ENCODE measurements around the gene AHRR.

The AHRR gene

GRCh38 chr5:355958-356357, 34.4 kb downstream of the AHRR start:
- TF ChIP-seq ZBTB7A (IDR thresholded peaks at IDR 0.05; ENCODE audit: low read depth) (no peak), MAX (IDR thresholded peaks at IDR 0.05) (no peak), TCF12 (IDR thresholded peaks at IDR 0.05; ENCODE audit: low read depth) (no peak), TAF1 (IDR thresholded peaks at IDR 0.05; ENCODE audit: low read depth) (no peak), CREB1 (IDR thresholded peaks at IDR 0.05; ENCODE audit: low read depth) (no peak), RAD21 (IDR thresholded peaks at IDR 0.05; ENCODE audit: low read depth) (no peak), FOXM1 (IDR thresholded peaks at IDR 0.05; ENCODE audit: borderline replicate concordance, low read depth) (no peak), TEAD4 (IDR thresholded peaks at IDR 0.05) (no peak), EGR1 (IDR thresholded peaks at IDR 0.05) (no peak)
- TF ChIP-seq, protein P1, sequence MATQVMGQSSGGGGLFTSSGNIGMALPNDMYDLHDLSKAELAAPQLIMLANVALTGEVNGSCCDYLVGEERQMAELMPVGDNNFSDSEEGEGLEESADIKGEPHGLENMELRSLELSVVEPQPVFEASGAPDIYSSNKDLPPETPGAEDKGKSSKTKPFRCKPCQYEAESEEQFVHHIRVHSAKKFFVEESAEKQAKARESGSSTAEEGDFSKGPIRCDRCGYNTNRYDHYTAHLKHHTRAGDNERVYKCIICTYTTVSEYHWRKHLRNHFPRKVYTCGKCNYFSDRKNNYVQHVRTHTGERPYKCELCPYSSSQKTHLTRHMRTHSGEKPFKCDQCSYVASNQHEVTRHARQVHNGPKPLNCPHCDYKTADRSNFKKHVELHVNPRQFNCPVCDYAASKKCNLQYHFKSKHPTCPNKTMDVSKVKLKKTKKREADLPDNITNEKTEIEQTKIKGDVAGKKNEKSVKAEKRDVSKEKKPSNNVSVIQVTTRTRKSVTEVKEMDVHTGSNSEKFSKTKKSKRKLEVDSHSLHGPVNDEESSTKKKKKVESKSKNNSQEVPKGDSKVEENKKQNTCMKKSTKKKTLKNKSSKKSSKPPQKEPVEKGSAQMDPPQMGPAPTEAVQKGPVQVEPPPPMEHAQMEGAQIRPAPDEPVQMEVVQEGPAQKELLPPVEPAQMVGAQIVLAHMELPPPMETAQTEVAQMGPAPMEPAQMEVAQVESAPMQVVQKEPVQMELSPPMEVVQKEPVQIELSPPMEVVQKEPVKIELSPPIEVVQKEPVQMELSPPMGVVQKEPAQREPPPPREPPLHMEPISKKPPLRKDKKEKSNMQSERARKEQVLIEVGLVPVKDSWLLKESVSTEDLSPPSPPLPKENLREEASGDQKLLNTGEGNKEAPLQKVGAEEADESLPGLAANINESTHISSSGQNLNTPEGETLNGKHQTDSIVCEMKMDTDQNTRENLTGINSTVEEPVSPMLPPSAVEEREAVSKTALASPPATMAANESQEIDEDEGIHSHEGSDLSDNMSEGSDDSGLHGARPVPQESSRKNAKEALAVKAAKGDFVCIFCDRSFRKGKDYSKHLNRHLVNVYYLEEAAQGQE (IDR thresholded peaks at IDR 0.05; ENCODE audit: low read depth): no peak

DNA sequence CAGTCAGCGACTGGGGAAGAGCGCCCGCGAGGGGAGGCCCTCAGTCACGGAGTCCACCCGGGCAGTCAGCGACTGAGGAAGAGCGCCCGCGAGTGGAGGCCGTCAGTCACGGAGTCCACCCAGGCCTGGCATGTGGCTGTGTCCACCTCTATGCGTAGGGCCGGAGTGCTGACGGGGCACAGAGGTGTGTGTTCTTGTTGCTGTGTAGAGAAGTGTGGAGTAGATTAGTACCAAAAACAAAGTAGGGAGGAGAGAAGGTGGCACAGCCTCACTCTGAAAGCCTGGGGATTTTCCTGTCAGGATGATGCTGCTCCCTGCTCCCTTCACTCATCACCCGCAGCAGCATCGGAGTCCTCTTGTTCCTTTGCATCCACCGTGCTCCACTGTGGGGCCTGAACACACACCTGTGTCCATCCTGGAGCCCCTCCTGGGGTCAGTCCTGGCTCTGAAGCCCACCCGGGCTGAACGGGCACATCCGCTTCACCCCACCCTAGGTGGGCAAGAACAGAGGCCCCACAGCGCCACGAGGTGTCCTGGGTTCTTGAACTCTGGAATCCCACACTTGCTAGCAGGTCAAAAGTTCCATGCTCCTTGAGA, 37.9 kb downstream of the AHRR start:
- TF ChIP-seq EP300 (IDR thresholded peaks at IDR 0.05; ENCODE audit: borderline replicate concordance): no peak

DNA sequence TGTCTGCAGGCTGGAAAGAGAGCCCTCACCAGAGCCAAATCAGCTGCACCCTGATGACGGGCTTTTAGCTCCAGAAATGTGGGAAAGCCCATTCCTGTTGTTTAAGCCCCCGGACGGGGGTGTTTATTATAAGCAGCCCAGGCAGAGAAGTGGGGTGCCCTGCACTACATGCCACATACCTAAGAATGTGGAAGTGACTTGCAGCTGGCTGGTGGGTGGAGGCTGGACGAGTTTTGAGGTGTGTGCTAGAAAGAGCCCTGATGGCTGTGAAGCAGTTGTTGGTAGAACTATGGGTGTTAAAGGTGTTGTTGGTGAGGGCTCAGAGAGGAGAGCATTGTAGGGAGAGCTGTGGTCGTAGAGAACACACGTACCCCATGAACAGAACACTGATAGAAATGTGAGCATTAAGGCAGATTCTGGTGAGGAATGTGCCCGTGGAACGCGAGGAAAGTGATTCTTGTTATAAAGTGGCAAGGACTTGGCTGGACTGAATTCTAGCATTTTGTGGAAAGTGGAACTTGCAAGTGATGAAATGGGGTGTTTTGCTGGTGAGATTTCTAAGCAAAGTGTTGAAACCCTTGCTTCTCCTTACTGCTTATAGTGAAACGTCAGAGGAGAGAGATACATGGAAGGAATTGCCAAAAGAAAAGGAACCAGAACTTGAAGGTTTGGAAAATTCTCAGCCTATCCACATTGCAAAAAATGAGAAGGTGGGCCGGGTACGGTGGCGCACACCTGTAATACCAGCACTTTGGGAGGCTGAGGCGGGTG, 38.9 kb downstream of the AHRR start:
- no peak for TF ChIP-seq RAD21 (IDR thresholded peaks at IDR 0.05; ENCODE audit: low read depth)
- no peak for TF ChIP-seq CEBPB (IDR thresholded peaks at IDR 0.05)
- TF ChIP-seq EGR1 (IDR thresholded peaks at IDR 0.05): no peak
- TF ChIP-seq NFIC (IDR thresholded peaks at IDR 0.05): no peak
- TF ChIP-seq, protein P1 (IDR thresholded peaks at IDR 0.05; ENCODE audit: low read depth): no peak
- no peak for TF ChIP-seq YY1 (IDR thresholded peaks at IDR 0.05; ENCODE audit: low read depth)
- no peak for TF ChIP-seq CREB1 (IDR thresholded peaks at IDR 0.05; ENCODE audit: low read depth)
- TF ChIP-seq TCF12 (IDR thresholded peaks at IDR 0.05; ENCODE audit: low read depth): no peak
- no peak for TF ChIP-seq TAF1 (IDR thresholded peaks at IDR 0.05; ENCODE audit: low read depth)
- TF ChIP-seq ZBTB7A (IDR thresholded peaks at IDR 0.05; ENCODE audit: low read depth): no peak

DNA sequence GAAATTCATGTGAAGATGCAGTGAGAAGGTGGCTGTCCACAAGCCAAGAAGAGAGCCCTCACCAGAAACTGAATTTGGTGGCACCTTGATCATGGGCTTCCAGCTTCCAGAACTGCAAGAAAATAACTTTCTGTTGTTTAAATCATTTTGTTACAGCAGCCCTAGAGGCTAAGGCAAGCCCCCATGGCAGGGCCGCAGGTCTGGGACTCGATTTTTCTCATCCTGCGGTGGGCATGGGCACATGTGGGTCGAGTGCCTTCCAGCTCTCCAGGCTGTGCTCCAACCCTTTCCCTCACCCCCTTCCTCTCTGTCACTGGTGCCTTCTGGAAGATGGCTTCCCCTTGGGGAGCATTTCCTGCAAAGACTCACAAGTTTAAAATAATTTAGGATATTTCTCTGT, 40.7 kb downstream of the AHRR start:
- TF ChIP-seq USF1 (IDR thresholded peaks at IDR 0.05): no peak
- no peak for TF ChIP-seq TEAD4 (IDR thresholded peaks at IDR 0.05)
- no peak for TF ChIP-seq TCF12 (IDR thresholded peaks at IDR 0.05; ENCODE audit: low read depth)
- TF ChIP-seq YY1 (IDR thresholded peaks at IDR 0.05; ENCODE audit: low read depth): no peak

DNA sequence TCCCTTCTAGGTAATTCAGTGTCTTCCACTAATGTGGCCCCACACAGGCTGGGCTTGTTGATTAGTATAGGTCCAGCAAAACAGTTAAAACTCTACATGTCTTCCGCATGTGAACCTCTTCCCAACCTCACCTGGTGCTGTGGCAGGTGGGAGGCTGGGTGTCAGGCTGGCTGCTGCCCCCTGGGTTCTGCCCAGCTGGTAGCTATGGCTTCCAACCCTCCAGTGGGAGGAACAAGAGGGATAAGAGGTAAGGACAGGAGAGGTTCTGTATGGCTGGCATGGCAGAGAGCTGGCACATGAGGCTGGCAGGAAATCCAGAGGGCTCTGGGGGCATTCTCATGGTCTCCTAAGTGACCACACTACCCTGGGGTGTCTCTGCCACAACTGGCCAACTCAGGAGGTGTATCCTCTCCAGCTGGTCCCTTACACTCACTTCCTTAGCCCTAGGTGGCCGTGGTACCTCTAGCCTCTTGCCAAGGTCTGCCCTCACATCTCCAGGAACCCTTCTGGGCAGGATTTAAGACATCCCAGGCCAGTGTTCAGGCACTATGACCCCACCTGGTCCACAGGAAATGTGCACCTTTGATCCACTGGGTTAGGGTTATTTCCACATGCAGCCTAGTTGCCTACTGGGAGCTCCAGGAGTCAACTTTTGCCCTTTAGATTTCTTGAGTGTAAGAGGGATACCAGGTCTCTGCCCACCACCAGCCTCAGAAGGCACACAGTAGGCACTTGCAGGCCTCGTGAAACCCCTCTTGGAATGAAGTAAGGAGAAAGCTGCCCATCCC, 41.7 kb downstream of the AHRR start:
- TF ChIP-seq RAD21 (IDR thresholded peaks at IDR 0.05; ENCODE audit: low read depth) (no peak), FOXM1 (IDR thresholded peaks at IDR 0.05; ENCODE audit: borderline replicate concordance, low read depth) (no peak), USF1 (IDR thresholded peaks at IDR 0.05) (no peak)

GRCh38 chr5:364497-364896, 43.0 kb downstream of the AHRR start:
- no peak for TF ChIP-seq USF1 (IDR thresholded peaks at IDR 0.05)
- no peak for TF ChIP-seq MAX (IDR thresholded peaks at IDR 0.05)
- TF ChIP-seq NFIC (IDR thresholded peaks at IDR 0.05): no peak
- no peak for TF ChIP-seq ZBTB7A (IDR thresholded peaks at IDR 0.05; ENCODE audit: low read depth)
- TF ChIP-seq, protein P1 (IDR thresholded peaks at IDR 0.05; ENCODE audit: low read depth): no peak
- no peak for TF ChIP-seq CREB1 (IDR thresholded peaks at IDR 0.05; ENCODE audit: low read depth)
- TF ChIP-seq TCF12 (IDR thresholded peaks at IDR 0.05; ENCODE audit: low read depth): no peak
- no peak for TF ChIP-seq TAF1 (IDR thresholded peaks at IDR 0.05; ENCODE audit: low read depth)
- TF ChIP-seq CEBPB (IDR thresholded peaks at IDR 0.05): no peak
- no peak for TF ChIP-seq RAD21 (IDR thresholded peaks at IDR 0.05; ENCODE audit: low read depth)
- TF ChIP-seq YY1 (IDR thresholded peaks at IDR 0.05; ENCODE audit: low read depth): no peak
- no peak for TF ChIP-seq EP300 (IDR thresholded peaks at IDR 0.05; ENCODE audit: borderline replicate concordance)
